OCI-LY1 (cell line): ENCODE measurements around the gene SV2C.

Source experiments
- H2AFZ ChIP-seq: fragments of 200-600 bp; sonication (generic), shearing (Covaris generic); 2 replicates; pipeline ENCODE4 v1.6.0; 2014; ENCODE audit warnings: antibody characterized with exemption, mild to moderate bottlenecking, low read length
- H3F3A ChIP-seq: fragments of 200-600 bp; sonication (generic), shearing (Covaris generic); 2 replicates; pipeline ENCODE4 v1.6.0; 2014; ENCODE audit warnings: mild to moderate bottlenecking, antibody characterized with exemption, low read length, moderate library complexity; ENCODE audit not compliant: insufficient read depth
- H3K27ac ChIP-seq: fragments of 200-600 bp; sonication (generic); 2 replicates; pipeline ENCODE4 v1.5.1; 2014; ENCODE audit warnings: low read length, mixed run types, mild to moderate bottlenecking, low read depth; ENCODE audit not compliant: poor library complexity, severe bottlenecking
- H3K27me3 ChIP-seq: fragments of 200-600 bp; sonication (generic); 2 replicates; pipeline ENCODE4 v1.6.0; 2014; ENCODE audit warnings: antibody characterized with exemption, mild to moderate bottlenecking, low read length, moderate library complexity; ENCODE audit not compliant: insufficient read depth
- H3K36me3 ChIP-seq: fragments of 200-600 bp; sonication (generic); 2 replicates; pipeline ENCODE4 v1.6.1; 2014; ENCODE audit warnings: mild to moderate bottlenecking, antibody characterized with exemption, low read length, moderate library complexity, mixed read lengths; ENCODE audit not compliant: insufficient read depth
- H3K4me1 ChIP-seq: fragments of 200-600 bp; sonication (generic); 2 replicates; pipeline ENCODE4 v1.5.1; 2014; ENCODE audit warnings: mild to moderate bottlenecking, low read length, moderate library complexity; ENCODE audit not compliant: insufficient read depth, severe bottlenecking
- H3K4me2 ChIP-seq: fragments of 200-600 bp; sonication (generic), shearing (Covaris generic); 2 replicates; pipeline ENCODE4 v1.6.1; 2014; ENCODE audit warnings: low read length
- H3K4me3 ChIP-seq: fragments of 200-600 bp; sonication (generic); 2 replicates; pipeline ENCODE4 v1.5.1; 2014; ENCODE audit warnings: low read length, low read depth, mild to moderate bottlenecking, mixed read lengths; ENCODE audit not compliant: poor library complexity, severe bottlenecking
- H3K79me2 ChIP-seq: fragments of 200-600 bp; shearing (Covaris generic); 2 replicates; pipeline ENCODE4 v1.6.1; 2016; ENCODE audit warnings: mixed run types, low read length, mixed read lengths; ENCODE audit not compliant: insufficient read depth
- H3K9ac ChIP-seq: fragments of 200-600 bp; sonication (generic), shearing (Covaris generic); 2 replicates; pipeline ENCODE4 v1.6.1; 2014; ENCODE audit warnings: mild to moderate bottlenecking, low read length, mixed read lengths
- H3K9me2 ChIP-seq: fragments of 200-600 bp; sonication (generic), shearing (Covaris generic); 2 replicates; pipeline ENCODE4 v1.6.1; 2014; ENCODE audit warnings: low read depth, mild to moderate bottlenecking, low read length, mixed read lengths
- H3K9me3 ChIP-seq: fragments of 200-600 bp; shearing (Covaris generic); 2 replicates; pipeline ENCODE4 v1.6.1; 2014; ENCODE audit warnings: low read length, mixed read lengths
- H4K20me1 ChIP-seq: fragments of 200-600 bp; sonication (generic), shearing (Covaris generic); 2 replicates; pipeline ENCODE4 v1.6.0; 2016; ENCODE audit warnings: mild to moderate bottlenecking, low read length; ENCODE audit not compliant: insufficient read depth
- CTCF ChIP-seq: fragments of 200-600 bp; sonication (generic), shearing (Covaris generic); IDR thresholded peaks from 2 replicates; pipeline ENCODE4 v1.5.1; 2017; ENCODE audit warnings: mild to moderate bottlenecking, antibody characterized with exemption, low read length, moderate library complexity, mixed read lengths
- EZH2 ChIP-seq: fragments of 200-600 bp; sonication (generic), shearing (Covaris generic); IDR thresholded peaks from 2 replicates; pipeline ENCODE4 v1.8.0; 2017; ENCODE audit warnings: borderline replicate concordance, mixed run types, mild to moderate bottlenecking, antibody characterized with exemption, low read length, moderate library complexity, mixed read lengths

SV2C gene

DNA sequence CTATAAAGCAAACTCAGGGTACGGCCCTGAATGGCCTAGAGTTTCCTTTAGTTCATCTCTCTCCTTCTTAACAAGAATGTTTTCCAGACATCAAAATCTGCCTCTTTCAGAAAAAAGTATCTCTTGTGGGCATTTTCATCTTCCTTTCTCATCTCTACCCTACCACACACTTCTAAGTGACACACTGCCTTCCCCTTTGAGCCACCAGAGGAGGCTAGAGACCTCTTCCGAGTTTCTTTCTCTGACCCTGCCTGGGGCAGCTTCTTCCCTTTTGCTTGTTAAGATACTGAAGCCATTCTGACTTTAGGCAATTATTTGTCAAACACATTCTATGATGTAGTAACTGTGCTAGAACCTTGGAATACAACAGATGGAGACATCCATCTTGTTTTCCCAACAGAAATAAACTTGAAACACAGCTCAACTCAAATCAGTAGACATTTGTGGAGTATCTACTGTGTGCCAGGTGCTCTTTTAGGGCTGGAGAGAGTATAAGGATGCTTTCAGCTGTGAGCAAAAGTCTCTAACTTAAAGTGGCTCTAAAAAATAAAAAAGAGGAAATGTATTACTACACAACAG is 8.6 kb upstream of the SV2C start:
- H2AFZ ChIP-seq = no peak overlapping the region
- no peaks in the 10 kb centered on the region for H3K4me1 ChIP-seq
- H4K20me1 ChIP-seq = no peaks in the 10 kb centered on the region
- H3K9ac ChIP-seq = no peak overlapping the region
- H3K9me2 ChIP-seq = no peaks in the 10 kb centered on the region
- H3K27ac ChIP-seq = no peak overlapping the region
- no peaks in the 10 kb centered on the region for H3K79me2 ChIP-seq
- no peaks in the 10 kb centered on the region for H3K27me3 ChIP-seq
- TF ChIP-seq CTCF = peak; percentile 54
- no peak for TF ChIP-seq EZH2
- H3K4me3 ChIP-seq = no peak overlapping the region
- no peaks in the 10 kb centered on the region for H3K36me3 ChIP-seq
- H3F3A ChIP-seq = no peaks in the 10 kb centered on the region
- no peaks in the 10 kb centered on the region for H3K9me3 ChIP-seq
- no peak overlapping the region for H3K4me2 ChIP-seq

DNA sequence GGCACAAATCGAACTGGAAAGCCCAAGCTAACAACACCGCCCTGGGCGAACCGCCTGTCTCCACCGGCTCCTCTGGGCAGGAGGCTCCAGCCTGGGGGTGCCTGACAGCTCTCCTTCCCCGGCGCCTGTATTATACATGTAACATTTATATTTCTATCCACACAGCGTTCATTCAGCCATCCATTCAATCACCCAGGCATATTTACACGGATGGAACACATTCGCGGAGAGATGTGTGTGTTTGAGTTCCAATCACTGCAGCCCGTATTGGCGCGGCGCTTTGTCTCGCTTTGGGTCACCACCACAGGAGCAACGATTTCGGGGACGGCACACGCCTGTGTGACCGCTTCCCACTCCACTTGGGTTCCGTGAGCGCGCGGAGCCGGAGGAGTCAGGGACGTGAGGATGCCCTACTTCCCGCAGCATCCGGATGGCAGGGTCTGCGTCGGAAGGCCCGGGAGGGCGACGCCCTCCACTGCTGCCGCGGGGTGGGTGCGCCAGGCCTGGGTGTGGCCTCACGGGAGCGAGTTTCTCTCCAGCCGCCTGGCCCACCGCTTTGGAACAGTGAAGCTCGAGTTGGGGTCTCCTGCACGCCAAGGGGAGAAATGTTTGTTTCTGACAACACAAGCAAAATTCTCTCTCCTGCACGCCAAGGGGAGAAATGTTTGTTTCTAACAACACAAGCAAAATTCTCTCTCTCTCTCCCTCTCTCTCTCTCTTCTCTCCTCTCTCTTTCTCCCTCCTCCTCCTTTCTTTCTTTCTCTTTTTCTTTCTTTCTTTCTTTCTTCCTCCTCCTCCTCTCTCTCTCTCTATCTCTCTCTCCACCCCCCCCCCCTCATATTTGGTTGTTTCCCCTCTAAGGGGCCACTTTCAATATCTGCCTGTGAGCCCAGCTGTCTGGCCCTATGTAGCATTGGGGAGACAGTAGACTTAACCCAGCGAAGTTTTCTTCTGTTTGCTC is 1.1 kb upstream of the SV2C start:
- Histone ChIP-seq H3K4me1 (no peaks in the 10 kb centered on the region), H3K9ac (no peak overlapping the region), H3K27ac (no peak overlapping the region), H3K27me3 (no peaks in the 10 kb centered on the region), H3K4me3 (no peak overlapping the region), H3K4me2 (no peak overlapping the region), H3K79me2 (no peaks in the 10 kb centered on the region), H4K20me1 (no peaks in the 10 kb centered on the region), H2AFZ (no peak overlapping the region), H3K9me3 (no peaks in the 10 kb centered on the region), H3K9me2 (no peaks in the 10 kb centered on the region), H3F3A (no peaks in the 10 kb centered on the region), H3K36me3 (no peaks in the 10 kb centered on the region)
- TF ChIP-seq EZH2 (no peak), CTCF (no peak)

DNA sequence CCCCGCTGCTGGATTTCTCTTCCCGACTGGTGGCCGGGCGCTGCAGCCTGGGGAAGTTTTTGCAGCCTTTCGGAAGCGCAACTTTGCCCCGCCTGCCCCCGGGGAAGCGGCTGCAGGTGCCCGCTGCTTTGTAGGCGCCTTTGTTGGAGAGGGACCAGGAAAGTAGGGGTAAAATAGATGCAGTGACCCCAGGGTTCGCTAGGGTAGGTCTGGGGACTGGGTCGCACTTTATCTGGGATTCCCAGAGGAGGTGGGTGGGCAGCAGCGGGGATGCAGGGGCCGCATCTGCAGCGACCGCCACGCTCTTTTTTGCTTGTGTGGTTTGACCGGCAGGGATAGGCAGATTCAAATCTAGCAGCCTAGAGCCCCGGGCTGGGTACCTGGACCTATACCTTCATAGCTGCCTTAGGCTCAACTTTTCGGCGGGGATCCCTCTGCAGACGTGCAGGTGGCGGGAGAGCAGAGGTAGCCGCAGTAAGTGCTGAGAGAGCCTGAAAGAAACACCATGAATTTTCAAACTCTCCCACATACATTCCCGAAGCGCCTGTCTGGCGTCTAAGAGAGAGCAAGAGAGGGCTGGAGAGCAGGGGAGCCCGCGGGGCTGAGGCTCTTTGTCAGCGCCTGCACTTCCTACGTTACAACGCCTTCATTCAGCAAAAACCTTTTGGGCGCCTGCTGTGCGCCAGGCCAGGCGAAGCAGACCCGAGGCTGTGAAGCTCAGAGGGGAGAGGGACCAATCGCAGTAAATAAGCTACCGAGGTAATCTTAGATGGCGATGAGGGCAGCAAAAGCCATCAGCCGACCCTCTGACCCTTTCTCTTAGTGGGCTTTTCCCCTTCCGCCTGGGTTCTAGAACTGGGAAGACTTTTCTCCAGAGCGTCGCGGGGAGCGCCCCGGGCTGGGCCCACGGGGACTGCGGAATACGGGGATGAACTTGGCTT is 642 bp downstream of the SV2C start:
- Histone ChIP-seq H3K4me2 (no peak overlapping the region), H2AFZ (no peak overlapping the region), H3K9me2 (no peaks in the 10 kb centered on the region), H3K4me3 (no peak overlapping the region), H3K9me3 (no peaks in the 10 kb centered on the region), H3K9ac (no peak overlapping the region), H3K27me3 (no peaks in the 10 kb centered on the region), H3K4me1 (no peaks in the 10 kb centered on the region), H3K79me2 (no peaks in the 10 kb centered on the region), H4K20me1 (no peaks in the 10 kb centered on the region), H3K36me3 (no peaks in the 10 kb centered on the region), H3K27ac (no peak overlapping the region), H3F3A (no peaks in the 10 kb centered on the region)
- TF ChIP-seq CTCF (no peak), EZH2 (no peak)
